ENCODE data around the gene GAA. TPM values are rescaled to one million over a fixed set of nuclear protein-coding genes. Genes with fewer than 3 reads are reported as not detected.

GAA gene
- total and polyA plus RNA-seq, 9 donors, result 2.4 to 77.3 (median 25.6) TPM

DNA sequence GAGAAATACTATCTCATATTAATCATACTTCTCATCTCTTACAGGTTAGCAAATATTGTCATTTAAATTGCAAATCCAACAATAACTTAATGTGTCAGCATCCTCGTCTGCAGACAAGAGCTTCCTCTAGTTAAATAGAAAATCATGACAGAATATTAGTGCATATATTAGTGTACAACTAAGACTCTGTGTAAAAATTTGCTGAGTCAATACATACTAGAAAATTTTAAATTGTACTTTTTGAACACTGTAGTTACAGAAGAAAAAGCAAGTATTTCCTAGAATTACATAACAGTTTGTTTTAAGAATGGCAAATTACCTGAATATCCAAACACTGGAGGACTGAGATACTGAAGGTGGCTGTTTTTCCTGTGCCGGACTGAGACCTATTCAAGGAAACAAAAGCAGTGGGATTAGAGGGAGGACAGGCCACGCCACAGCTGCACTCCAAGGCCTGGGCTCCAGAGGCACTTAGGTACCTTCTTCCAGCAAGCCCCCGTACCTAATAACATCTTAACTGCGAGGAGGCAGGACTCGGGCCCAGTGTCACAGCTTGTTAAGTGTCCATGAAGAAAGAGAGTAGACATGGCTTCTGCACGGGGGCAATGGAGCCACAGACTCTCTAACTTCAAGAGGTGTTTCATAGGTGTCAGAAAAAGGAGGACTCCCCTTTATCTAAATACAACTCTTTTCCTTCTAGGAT, 40.2 kb downstream of the GAA start:
- H3K4me1 ChIP-seq (ENCODE audit: insufficient read depth), result peaks cover 7% of the 10 kb centered on the region
- TF ChIP-seq EP300 (IDR thresholded peaks at IDR 0.05) (no peak), POLR2A (IDR thresholded peaks at IDR 0.05) (no peak)
- TF ChIP-seq, protein P1, sequence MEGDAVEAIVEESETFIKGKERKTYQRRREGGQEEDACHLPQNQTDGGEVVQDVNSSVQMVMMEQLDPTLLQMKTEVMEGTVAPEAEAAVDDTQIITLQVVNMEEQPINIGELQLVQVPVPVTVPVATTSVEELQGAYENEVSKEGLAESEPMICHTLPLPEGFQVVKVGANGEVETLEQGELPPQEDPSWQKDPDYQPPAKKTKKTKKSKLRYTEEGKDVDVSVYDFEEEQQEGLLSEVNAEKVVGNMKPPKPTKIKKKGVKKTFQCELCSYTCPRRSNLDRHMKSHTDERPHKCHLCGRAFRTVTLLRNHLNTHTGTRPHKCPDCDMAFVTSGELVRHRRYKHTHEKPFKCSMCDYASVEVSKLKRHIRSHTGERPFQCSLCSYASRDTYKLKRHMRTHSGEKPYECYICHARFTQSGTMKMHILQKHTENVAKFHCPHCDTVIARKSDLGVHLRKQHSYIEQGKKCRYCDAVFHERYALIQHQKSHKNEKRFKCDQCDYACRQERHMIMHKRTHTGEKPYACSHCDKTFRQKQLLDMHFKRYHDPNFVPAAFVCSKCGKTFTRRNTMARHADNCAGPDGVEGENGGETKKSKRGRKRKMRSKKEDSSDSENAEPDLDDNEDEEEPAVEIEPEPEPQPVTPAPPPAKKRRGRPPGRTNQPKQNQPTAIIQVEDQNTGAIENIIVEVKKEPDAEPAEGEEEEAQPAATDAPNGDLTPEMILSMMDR (IDR thresholded peaks at IDR 0.05), result no peak
- DNase-seq, result no peak
- WGBS, 3 donors, result 88 to 92% (median 89%) methylated on average over 7 of the region's 7 CpGs
- no peak overlapping the region for H3K27ac ChIP-seq
- H3K27me3 ChIP-seq, result no peaks in the 10 kb centered on the region
- intact Hi-C loops (cut with DNase I), result no loop called here
- no peaks in the 10 kb centered on the region for H3K9me3 ChIP-seq
- peaks cover 2% of the 10 kb centered on the region for H3K36me3 ChIP-seq
- no peak overlapping the region for H3K4me3 ChIP-seq

DNA sequence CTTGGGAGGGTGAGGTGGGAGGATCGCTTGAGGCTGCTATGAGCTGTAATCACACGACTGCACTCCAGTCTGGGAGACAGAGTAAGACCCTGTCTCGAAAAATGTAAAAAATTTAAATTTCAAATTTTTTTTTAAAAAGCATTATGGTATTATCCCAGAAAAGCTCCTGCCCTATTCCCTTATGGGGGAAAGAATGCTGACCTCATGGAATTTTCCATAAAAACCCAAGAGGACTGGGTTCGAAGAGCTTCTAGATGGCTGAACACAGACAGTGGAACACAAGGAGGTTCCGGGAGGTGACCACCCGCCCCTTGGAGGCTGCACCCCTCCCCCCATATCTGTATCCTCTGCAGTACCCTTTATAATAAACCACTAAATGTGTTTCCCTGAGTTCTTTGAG, 41.5 kb downstream of the GAA start:
- H3K27ac ChIP-seq, result no peak overlapping the region
- no peak for DNase-seq
- intact Hi-C loops (cut with DNase I), result no loop called here
- 84 to 90% (median 87%) methylated on average over 6 of the region's 6 CpGs for WGBS, 3 donors
- H3K9me3 ChIP-seq, result no peaks in the 10 kb centered on the region
- H3K36me3 ChIP-seq, result no peaks in the 10 kb centered on the region
- peaks cover 7% of the 10 kb centered on the region for H3K4me1 ChIP-seq (ENCODE audit: insufficient read depth)
- H3K27me3 ChIP-seq, result no peaks in the 10 kb centered on the region
- no peak overlapping the region for H3K4me3 ChIP-seq
- TF ChIP-seq, protein P1 (IDR thresholded peaks at IDR 0.05), result no peak
- TF ChIP-seq POLR2A (IDR thresholded peaks at IDR 0.05) (no peak), EP300 (IDR thresholded peaks at IDR 0.05) (no peak)

DNA sequence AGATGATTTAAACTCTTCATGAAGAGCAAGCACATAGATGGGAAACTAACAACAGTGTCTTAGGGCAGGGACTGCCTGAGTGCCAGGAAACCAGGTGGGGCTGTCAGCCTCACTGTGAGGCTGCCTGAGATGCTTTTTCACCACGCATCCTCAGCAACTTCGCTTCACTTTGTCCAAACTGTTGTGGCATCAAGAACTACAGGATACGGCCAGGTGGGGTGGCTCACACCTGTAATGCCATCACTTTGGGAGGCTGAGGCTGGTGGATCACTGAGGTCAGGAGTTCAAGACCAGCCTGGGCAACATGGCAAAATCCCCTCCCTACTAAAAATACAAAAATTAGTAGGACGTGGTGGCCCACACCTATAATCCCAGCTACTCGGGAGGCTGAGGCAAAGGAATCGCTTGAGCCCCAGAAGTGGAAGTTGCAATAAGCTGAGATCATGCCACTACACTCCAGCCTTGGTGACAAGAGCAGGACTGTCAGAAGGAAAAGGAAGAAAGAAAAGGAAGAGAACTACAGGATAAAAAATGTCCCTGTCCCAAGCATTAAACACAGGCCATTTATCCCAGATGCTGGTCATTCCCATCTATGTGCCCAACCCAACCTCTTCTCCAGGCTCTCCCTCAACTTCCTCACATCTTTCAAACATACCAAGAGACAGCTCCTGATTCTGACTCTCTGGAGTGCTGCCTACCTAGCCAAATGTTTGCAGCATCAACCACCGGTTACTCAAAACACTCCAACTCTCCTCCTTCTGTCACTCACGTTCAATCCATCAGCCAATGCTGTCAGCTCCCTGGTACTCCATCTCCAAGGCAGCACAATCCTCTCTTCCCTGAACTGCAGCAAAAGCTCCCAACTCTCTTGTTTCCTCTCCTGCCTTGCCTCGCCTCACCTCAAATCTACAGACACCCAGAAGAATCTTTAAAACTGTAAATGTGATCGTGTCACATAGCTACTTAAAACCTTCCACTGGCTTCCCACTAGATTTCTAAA, 44.0 kb downstream of the GAA start:
- Histone ChIP-seq H3K36me3 (no peaks in the 10 kb centered on the region), H3K27ac (peak overlapping the region; percentile 76 to 80), H3K4me3 (peak overlapping the region; percentile 100), H3K9me3 (no peaks in the 10 kb centered on the region), H3K27me3 (no peaks in the 10 kb centered on the region), H3K4me1 (ENCODE audit: insufficient read depth) (peaks cover 9% of the 10 kb centered on the region)
- no peak for TF ChIP-seq POLR2A (IDR thresholded peaks at IDR 0.05)
- no peak for TF ChIP-seq EP300 (IDR thresholded peaks at IDR 0.05)
- TF ChIP-seq, protein P1 (IDR thresholded peaks at IDR 0.05), result no peak
- no peak for DNase-seq
- intact Hi-C loops (cut with DNase I), result loop anchor here in 2 of 4 donors (5.0 kb wide), 2 partner anchors 43 to 138 kb away; partner anchors contain the start of gene GAA (in 1 of the 2)
- 38 to 50% (median 43%) methylated on average over 10 of the region's 10 CpGs for WGBS, 3 donors
